GM18517 (cell line): ENCODE results near the gene GSTM4.

Experiments used
- ATAC-seq: cut with Tn5 transposase; IDR thresholded peaks from one replicate; pipeline ENCODE4 v1.9.1; 2021; ENCODE audit warnings: mild to moderate bottlenecking, moderate library complexity; ENCODE audit not compliant: unreplicated experiment

GSTM4 gene

GRCh38 chr1:109655615-109656519 lies at the start of gene GSTM4:
GSTM4 (plus strand) TSS chr1:109656099; CDS start chr1:109656390, 291 bp downstream.
- peak; percentile 77 for ATAC-seq

- no peak for ATAC-seq
Measured at GRCh38 chr1:109609881-109610280, 46.0 kb upstream of the GSTM4 start.

- no peak for ATAC-seq
Measured at GRCh38 chr1:109610609-109611307, 45.1 kb upstream of the GSTM4 start.

GRCh38 chr1:109611308-109611990 lies 44.5 kb upstream of the GSTM4 start:
- no peak for ATAC-seq

GRCh38 chr1:109613361-109614147 lies 42.3 kb upstream of the GSTM4 start:
- ATAC-seq: no peak

- ATAC-seq: no peak
Measured at GRCh38 chr1:109615879-109616278, 40.0 kb upstream of the GSTM4 start.

GRCh38 chr1:109616391-109616790 lies 39.5 kb upstream of the GSTM4 start:
- ATAC-seq: no peak

- ATAC-seq: no peak
Measured at GRCh38 chr1:109617291-109617801, 38.6 kb upstream of the GSTM4 start.

- no peak for ATAC-seq
Measured at GRCh38 chr1:109618661-109619575, 37.0 kb upstream of the GSTM4 start.

- no peak for ATAC-seq
Measured at GRCh38 chr1:109619576-109620400, 36.1 kb upstream of the GSTM4 start, which contains the start of the genes AMPD2 and GNAT2. AMPD2 (plus strand) TSS chr1:109619837; CDS start chr1:109621176, 1,339 bp downstream. GNAT2 (minus strand) TSS chr1:109619616; CDS start chr1:109612870, 6,746 bp downstream.

GRCh38 chr1:109620401-109620791 lies 35.5 kb upstream of the GSTM4 start:
- ATAC-seq: no peak

- ATAC-seq: peak; percentile 69
Measured at GRCh38 chr1:109620841-109621286, 35.0 kb upstream of the GSTM4 start.

- no peak for ATAC-seq
Measured at GRCh38 chr1:109621379-109622136, 34.3 kb upstream of the GSTM4 start.

- ATAC-seq: no peak
Measured at GRCh38 chr1:109622137-109622892, 33.6 kb upstream of the GSTM4 start.

GRCh38 chr1:109622895-109623294 lies 33.0 kb upstream of the GSTM4 start:
- no peak for ATAC-seq

GRCh38 chr1:109623601-109624161 lies 32.2 kb upstream of the GSTM4 start:
- no peak for ATAC-seq
